ENCODE results near the gene BTBD16.

BTBD16 gene

GRCh38 chr10:122269059-122269687 is 1.9 kb upstream of the BTBD16 start:
- Histone ChIP-seq H3K36me3 (replicated peaks; ENCODE audit: low read depth, low read length) (no peaks in the 10 kb centered on the region), H3K9me3 (ENCODE audit: insufficient read depth, low read length) (no peaks in the 10 kb centered on the region), H3K4me1 (ENCODE audit: low read length) (peaks cover 9% of the 10 kb centered on the region; the same call in 1 of the 2 replicates), H2AFZ (ENCODE audit: low read depth, low read length) (no peak overlapping the region), H4K20me1 (ENCODE audit: insufficient read depth, low read length) (no peaks in the 10 kb centered on the region), H3K9ac (ENCODE audit: low read length) (no peak overlapping the region), H3K27ac (ENCODE audit: low read length) (no peak overlapping the region), H3K27me3 (ENCODE audit: low read depth, low read length) (0 out of 2 replicates have a peak, but pooled peaks cover 2% of the 10 kb centered on the region), H3K79me2 (ENCODE audit: low read length) (no peaks in the 10 kb centered on the region), H3K4me3 (ENCODE audit: low read length) (no peak overlapping the region), H3K4me2 (ENCODE audit: low read length) (no peak overlapping the region)
- TF ChIP-seq CTCF (IDR thresholded peaks at IDR 0.05; ENCODE audit: low read depth, low read length): no peak

GRCh38 chr10:122273966-122274545 is 3.0 kb downstream of the BTBD16 start:
- no peak overlapping the region for H3K4me3 ChIP-seq (ENCODE audit: low read length)
- no peak overlapping the region for H3K4me2 ChIP-seq (ENCODE audit: low read length)
- no peaks in the 10 kb centered on the region for H3K79me2 ChIP-seq (ENCODE audit: low read length)
- no peaks in the 10 kb centered on the region for H4K20me1 ChIP-seq (ENCODE audit: insufficient read depth, low read length)
- H3K9me3 ChIP-seq (ENCODE audit: insufficient read depth, low read length): no peaks in the 10 kb centered on the region
- no peak overlapping the region for H3K27ac ChIP-seq (ENCODE audit: low read length)
- peaks cover 6% of the 10 kb centered on the region for H3K27me3 ChIP-seq (ENCODE audit: low read depth, low read length)
- H3K4me1 ChIP-seq (ENCODE audit: low read length): no peaks in the 10 kb centered on the region
- H3K36me3 ChIP-seq (replicated peaks; ENCODE audit: low read depth, low read length): no peaks in the 10 kb centered on the region
- TF ChIP-seq EZH2phosphoT487 (IDR thresholded peaks at IDR 0.05; ENCODE audit: low read depth) (no peak), CTCF (IDR thresholded peaks at IDR 0.05; ENCODE audit: low read depth, low read length) (no peak)
- H3K9ac ChIP-seq (ENCODE audit: low read length): no peak overlapping the region
- no peak overlapping the region for H2AFZ ChIP-seq (ENCODE audit: low read depth, low read length)

- peaks cover 9% of the 10 kb centered on the region for H3K27me3 ChIP-seq (ENCODE audit: low read depth, low read length)
- H3K4me2 ChIP-seq (ENCODE audit: low read length): no peak overlapping the region
- H3K27ac ChIP-seq (ENCODE audit: low read length): no peak overlapping the region
- H3K79me2 ChIP-seq (ENCODE audit: low read length): no peaks in the 10 kb centered on the region
- H4K20me1 ChIP-seq (ENCODE audit: insufficient read depth, low read length): no peaks in the 10 kb centered on the region
- H3K9me3 ChIP-seq (ENCODE audit: insufficient read depth, low read length): no peaks in the 10 kb centered on the region
- peaks cover 10% of the 10 kb centered on the region for H3K4me1 ChIP-seq (ENCODE audit: low read length)
- no peak overlapping the region for H3K4me3 ChIP-seq (ENCODE audit: low read length)
- H2AFZ ChIP-seq (ENCODE audit: low read depth, low read length): no peak overlapping the region
- TF ChIP-seq EZH2phosphoT487 (IDR thresholded peaks at IDR 0.05; ENCODE audit: low read depth) (no peak), CTCF (IDR thresholded peaks at IDR 0.05; ENCODE audit: low read depth, low read length) (no peak)
- H3K36me3 ChIP-seq (replicated peaks; ENCODE audit: low read depth, low read length): no peaks in the 10 kb centered on the region
- H3K9ac ChIP-seq (ENCODE audit: low read length): no peak overlapping the region
Observed at GRCh38 chr10:122276611-122277208, 5.6 kb downstream of the BTBD16 start.

- peaks cover 19% of the 10 kb centered on the region for H3K4me1 ChIP-seq (ENCODE audit: low read length)
- TF ChIP-seq CTCF (IDR thresholded peaks at IDR 0.05; ENCODE audit: low read depth, low read length): no peak
- TF ChIP-seq EZH2phosphoT487 (IDR thresholded peaks at IDR 0.05; ENCODE audit: low read depth): no peak
- no peaks in the 10 kb centered on the region for H3K36me3 ChIP-seq (replicated peaks; ENCODE audit: low read depth, low read length)
- H3K79me2 ChIP-seq (ENCODE audit: low read length): no peaks in the 10 kb centered on the region
- H3K27me3 ChIP-seq (ENCODE audit: low read depth, low read length): peaks cover 12% of the 10 kb centered on the region
- H3K27ac ChIP-seq (ENCODE audit: low read length): no peak overlapping the region
- no peak overlapping the region for H2AFZ ChIP-seq (ENCODE audit: low read depth, low read length)
- H3K9ac ChIP-seq (ENCODE audit: low read length): no peak overlapping the region
- H4K20me1 ChIP-seq (ENCODE audit: insufficient read depth, low read length): no peaks in the 10 kb centered on the region
- H3K4me3 ChIP-seq (ENCODE audit: low read length): no peak overlapping the region
- H3K9me3 ChIP-seq (ENCODE audit: insufficient read depth, low read length): no peaks in the 10 kb centered on the region
- no peak overlapping the region for H3K4me2 ChIP-seq (ENCODE audit: low read length)
Observed at GRCh38 chr10:122277526-122278136, 6.5 kb downstream of the BTBD16 start.

All from OCI-LY3 (cell line).